Naive thymus-derived CD8-positive, alpha-beta T cell (primary cell): ENCODE measurements around the gene INSIG2. TPM values are rescaled to one million over a fixed set of nuclear protein-coding genes. Genes with fewer than 3 reads are reported as not detected.

ENCODE experiments used
- ATAC-seq, 2 donors: fragments of 150-1000 bp; cut with Tn5 transposase in 1 of 2; sonication (Bioruptor Pico), chemical (Tn5 transposase) in 1 of 2; 1 replicate in 1 of 2; 2 replicates in 1 of 2; pipeline ENCODE4 v1.10.0; 2021; ENCODE audit warnings: mild to moderate bottlenecking in 2 of 2, moderate library complexity in 2 of 2
- POLR2A ChIA-PET: fragments of 350-600 bp; sonication (Branson Sonifier 250); formaldehyde crosslinking; loops from one replicate; lab custom pipeline; 2021; ENCODE audit warnings: antibody characterized with exemption; lab: Charles Lee
- DNase-seq, 10 donors: peaks; one replicate each; pipeline versions ENCODE4 v3.0.0 to v3.0.0-alpha.2; 2020 to 2022
- H3K27ac Mint-ChIP-seq, 10 donors: one replicate each; pipeline ENCODE4 v1.8.0; 2020 to 2022; ENCODE audit warnings: mild to moderate bottlenecking in 10 of 10, mixed read lengths in 10 of 10, moderate library complexity in 4 of 10, inconsistent platforms in 1 of 10
- H3K27me3 Mint-ChIP-seq, 5 donors: one replicate each; pipeline ENCODE4 v1.8.0; 2021 to 2022; ENCODE audit warnings: mixed read lengths in 5 of 5
- H3K36me3 Mint-ChIP-seq, 3 donors: one replicate each; pipeline ENCODE4 v1.8.0; 2020 to 2022; ENCODE audit warnings: mixed read lengths in 3 of 3, mild to moderate bottlenecking in 2 of 3, inconsistent platforms in 1 of 3
- H3K4me1 Mint-ChIP-seq, 4 donors: one replicate each; pipeline ENCODE4 v1.8.0; 2021 to 2022; ENCODE audit warnings: mixed read lengths in 4 of 4
- H3K4me3 Mint-ChIP-seq, 10 donors: one replicate each; pipeline ENCODE4 v1.8.0; 2020 to 2022; ENCODE audit warnings: mild to moderate bottlenecking in 10 of 10, mixed read lengths in 10 of 10, moderate library complexity in 6 of 10, inconsistent platforms in 1 of 10
- H3K9me3 Mint-ChIP-seq, 9 donors: one replicate each; pipeline ENCODE4 v1.8.0; 2020 to 2022; ENCODE audit warnings: mixed read lengths in 9 of 9, mild to moderate bottlenecking in 3 of 9, inconsistent platforms in 1 of 9, moderate library complexity in 1 of 9
- polyA plus RNA-seq, 3 donors: library from polyadenylated mRNA; unstranded; fragments of 300-500 nt; fragmentation: Illumina TruSeq; gene quantifications; one replicate each; pipeline ENCODE4 v1.2.3, GENCODE V29; 2021
- total RNA-seq, 8 experiments: library from RNA in 2 of 8; stranded (reverse) in 2 of 8; gene quantifications; one replicate each; pipeline ENCODE4 v1.2.3 and lab custom pipeline; 2021 to 2026

The INSIG2 gene
- total and polyA plus RNA-seq, 5 experiments from 2014 or later, result 21.7 to 28.2 (median 24.0) TPM

DNA sequence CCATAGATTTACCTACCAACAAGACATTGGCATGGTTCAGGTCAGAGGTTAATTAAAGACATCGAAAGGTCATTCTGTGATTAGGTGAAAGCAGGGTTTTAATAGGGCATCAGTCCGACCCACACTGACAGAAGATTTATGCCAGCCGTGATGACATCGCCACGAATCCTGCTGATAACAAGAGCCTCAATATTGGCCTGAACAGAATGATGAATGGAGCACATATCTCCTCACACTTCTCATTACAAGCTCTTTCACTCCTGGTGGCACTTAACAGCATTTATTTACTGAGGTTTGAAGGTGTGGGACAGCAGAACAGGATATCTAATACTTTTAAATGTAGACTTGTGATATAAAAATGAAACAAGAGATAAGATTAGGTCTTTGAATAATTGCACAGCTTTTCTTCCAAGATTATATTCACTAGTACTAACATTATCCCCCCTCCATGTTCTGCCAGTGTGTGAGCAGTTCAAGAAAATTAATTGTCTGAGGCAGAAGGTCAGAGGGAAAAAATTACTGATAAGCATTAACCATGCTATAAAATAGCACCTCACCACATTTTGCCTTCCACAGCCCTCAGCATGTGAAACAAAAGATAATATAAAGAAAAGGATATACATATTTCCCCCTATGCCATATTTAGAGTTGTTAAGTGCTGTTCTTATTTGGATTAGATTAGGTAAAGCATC, 23.1 kb upstream of the INSIG2 start:
- H3K27me3 Mint-ChIP-seq, result peaks cover 3 to 29% (median 17%) of the 10 kb centered on the region in 5 donors
- H3K27ac Mint-ChIP-seq, result no peak overlapping the region
- no peak overlapping the region for H3K4me3 Mint-ChIP-seq
- H3K36me3 Mint-ChIP-seq, result peaks cover 0 to 2% (median 0%) of the 10 kb centered on the region in 3 donors
- H3K4me1 Mint-ChIP-seq, result peaks cover 0 to 5% (median under 1%) of the 10 kb centered on the region in 4 donors
- DNase-seq, result no peak
- no peaks in the 10 kb centered on the region for H3K9me3 Mint-ChIP-seq
- POLR2A ChIA-PET, result no interaction called here
- no peak for ATAC-seq

DNA sequence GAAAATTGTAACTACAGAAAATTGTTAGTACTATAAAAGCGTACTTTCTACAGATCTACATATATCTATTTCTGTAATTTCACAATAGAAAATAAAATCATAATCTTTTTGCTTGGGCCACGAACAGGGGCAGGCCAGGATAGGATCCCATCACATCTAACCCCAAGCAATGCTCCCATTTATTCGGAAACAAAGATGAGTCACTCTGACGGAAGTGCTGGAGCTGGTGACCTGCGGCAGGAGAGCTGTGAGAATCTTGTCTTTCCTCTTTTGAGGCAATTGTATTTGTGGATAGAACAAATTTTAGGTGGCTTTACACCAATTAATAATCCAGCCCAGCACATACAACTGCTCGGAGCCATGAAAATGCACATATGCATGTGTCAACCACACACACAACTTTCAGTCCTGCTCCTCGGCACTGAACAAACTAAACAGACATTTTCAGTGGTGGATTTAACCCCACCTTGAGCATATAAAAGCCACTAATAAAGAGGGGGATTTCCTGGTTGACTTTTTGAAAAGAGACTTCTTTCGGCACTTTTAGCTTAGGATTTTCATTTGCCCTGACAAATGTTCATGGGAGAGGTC, 22.3 kb upstream of the INSIG2 start:
- ATAC-seq (no peak), DNase-seq (no peak)
- no peak overlapping the region for H3K27ac Mint-ChIP-seq
- no peak overlapping the region for H3K4me3 Mint-ChIP-seq
- POLR2A ChIA-PET, result no interaction called here
- no peaks in the 10 kb centered on the region for H3K9me3 Mint-ChIP-seq
- H3K36me3 Mint-ChIP-seq, result peaks cover 0 to 4% (median 0%) of the 10 kb centered on the region in 3 donors
- peaks cover 2 to 32% (median 11%) of the 10 kb centered on the region in 5 donors for H3K27me3 Mint-ChIP-seq
- H3K4me1 Mint-ChIP-seq, result peaks cover 0 to 3% (median 0%) of the 10 kb centered on the region in 4 donors

DNA sequence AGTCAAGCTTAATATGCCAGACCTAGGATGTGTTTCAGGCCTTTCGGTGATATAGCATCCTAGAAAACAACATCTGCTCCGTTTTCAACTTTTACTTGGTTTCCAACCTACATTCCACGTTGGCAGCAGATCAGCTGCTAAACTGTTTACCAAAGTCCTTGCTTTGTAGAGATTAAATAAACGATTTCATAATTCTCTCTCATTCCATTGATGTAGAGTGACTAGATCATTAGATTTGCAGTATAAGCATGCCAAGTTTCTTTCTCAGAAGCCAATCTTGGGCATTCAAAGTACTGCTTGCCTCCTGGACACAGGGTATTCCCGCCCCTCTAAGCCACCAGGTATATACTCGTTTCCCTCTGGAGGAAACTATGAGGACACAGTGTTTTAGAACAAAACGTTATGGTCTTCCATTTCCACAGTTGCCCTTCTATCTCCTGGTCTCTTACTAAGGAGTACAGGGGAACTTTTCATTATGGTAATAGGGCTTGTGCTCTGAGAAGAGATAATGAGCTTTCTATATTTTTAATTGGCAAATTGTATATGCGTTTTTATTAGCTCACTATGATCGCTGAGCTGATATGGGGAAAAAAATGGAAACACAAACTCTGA, 10.5 kb upstream of the INSIG2 start:
- H3K9me3 Mint-ChIP-seq, result no peaks in the 10 kb centered on the region
- no peaks in the 10 kb centered on the region for H3K36me3 Mint-ChIP-seq
- DNase-seq, result no peak
- H3K27ac Mint-ChIP-seq, result no peak overlapping the region
- H3K27me3 Mint-ChIP-seq, result peaks cover 0 to 32% (median 2%) of the 10 kb centered on the region in 5 donors
- H3K4me1 Mint-ChIP-seq, result peaks cover 0 to 2% (median 0%) of the 10 kb centered on the region in 4 donors
- POLR2A ChIA-PET, result interaction anchor here (1.0 kb wide), 1 partner anchor 11 kb away, joined by 4 read pairs; the partner anchor contains the start of gene INSIG2
- no peak for ATAC-seq
- H3K4me3 Mint-ChIP-seq, result no peak overlapping the region

DNA sequence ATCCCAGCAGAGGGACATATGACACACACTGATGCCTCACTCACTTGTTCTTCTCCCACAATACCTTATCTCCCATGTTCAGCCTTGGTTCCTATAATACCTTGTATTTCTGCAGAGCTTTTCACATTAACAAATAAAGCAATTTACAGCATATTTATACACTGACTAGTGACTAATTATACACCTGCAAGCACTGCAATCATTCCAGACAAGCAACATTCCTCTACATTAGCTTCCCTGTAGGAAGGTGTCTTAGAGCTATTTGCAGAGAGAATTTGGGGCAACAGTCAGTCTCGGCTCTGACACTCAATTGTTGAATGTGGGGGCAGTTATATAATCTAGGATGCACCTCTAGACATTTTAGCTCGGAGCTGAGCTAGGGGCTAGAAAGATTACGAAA, 9.5 kb upstream of the INSIG2 start:
- Mint-ChIP-seq H3K4me3 (no peak overlapping the region), H3K4me1 (peaks cover 0 to 2% (median 0%) of the 10 kb centered on the region in 4 donors), H3K9me3 (no peaks in the 10 kb centered on the region), H3K36me3 (no peaks in the 10 kb centered on the region), H3K27me3 (peaks cover 0 to 32% (median 0%) of the 10 kb centered on the region in 5 donors), H3K27ac (peak overlapping the region in 1 of 10 donors; percentile 38)
- POLR2A ChIA-PET, result no interaction called here
- no peak for ATAC-seq
- no peak for DNase-seq

DNA sequence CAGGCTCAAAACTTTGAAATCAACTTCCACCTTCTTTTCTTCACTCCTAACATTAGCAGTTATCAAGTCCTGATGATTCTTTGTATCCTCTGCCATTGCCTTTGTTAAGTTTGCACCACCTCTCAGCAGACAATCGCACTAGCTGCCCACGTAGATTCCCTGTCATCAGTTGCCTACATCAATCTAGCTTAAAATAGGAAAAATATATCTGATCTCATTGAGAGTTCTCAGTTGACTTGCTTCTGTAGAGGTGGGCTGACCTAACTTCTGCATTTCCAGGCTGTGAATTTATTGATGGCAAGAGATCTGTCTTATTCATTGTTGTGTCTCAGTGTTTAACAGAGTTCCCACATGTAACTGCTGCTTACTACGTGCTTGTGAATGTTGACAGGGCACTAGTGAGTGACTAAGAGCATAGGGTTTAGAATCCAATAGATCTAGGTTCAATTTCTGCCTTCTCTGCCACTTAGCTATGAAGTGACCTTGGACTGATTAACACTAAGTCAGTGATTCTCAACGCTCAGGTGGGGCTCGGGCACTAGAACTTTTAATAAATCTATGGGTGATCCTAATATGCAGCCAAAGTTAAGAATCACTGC, 3.7 kb upstream of the INSIG2 start:
- H3K4me1 Mint-ChIP-seq, result peaks cover 2 to 19% (median 6%) of the 10 kb centered on the region in 4 donors
- ATAC-seq (no peak), DNase-seq (no peak)
- no peaks in the 10 kb centered on the region for H3K9me3 Mint-ChIP-seq
- H3K36me3 Mint-ChIP-seq, result no peaks in the 10 kb centered on the region
- no peak overlapping the region for H3K4me3 Mint-ChIP-seq
- H3K27me3 Mint-ChIP-seq, result peaks cover 0 to 15% (median 0%) of the 10 kb centered on the region in 5 donors
- H3K27ac Mint-ChIP-seq, result no peak overlapping the region
- POLR2A ChIA-PET, result no interaction called here

DNA sequence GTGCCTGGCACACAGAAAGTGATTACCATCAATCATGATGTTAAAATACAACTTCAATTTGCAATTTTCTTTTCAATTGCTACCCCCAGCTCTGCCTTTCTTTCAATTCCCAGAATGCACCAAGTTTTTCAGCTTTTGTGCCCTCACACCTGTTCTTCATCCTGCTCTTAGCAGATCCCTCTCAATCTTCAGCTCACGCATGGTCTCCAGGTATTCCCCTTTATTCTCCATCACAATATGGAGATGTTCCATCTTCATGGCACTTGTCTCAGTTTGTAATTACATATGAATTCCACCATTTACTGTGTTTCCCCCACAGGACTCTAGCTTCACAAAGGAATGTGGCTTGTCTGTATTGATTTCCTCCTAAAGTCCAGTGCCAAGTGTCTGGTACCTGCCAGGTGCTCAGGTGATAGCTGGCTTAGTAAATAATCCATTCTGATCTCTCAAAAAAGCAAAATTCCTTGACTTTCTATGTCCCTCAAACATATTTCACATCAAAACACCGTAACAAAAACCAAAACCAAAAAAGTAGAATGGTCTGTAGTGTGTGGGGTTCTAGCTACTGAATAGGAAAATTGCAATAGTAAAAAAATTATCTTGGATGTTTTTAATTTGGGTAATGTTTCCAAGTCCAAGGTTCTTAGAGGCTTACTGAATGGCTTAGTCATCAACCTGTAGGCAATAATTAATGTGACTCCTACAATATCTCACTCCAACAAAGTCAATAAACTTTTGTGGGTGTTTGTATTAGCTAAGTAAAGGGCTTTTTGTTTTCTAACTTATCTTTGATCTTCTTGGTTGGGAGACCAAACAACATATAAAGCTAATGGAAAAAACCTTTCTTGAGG, 2.9 kb upstream of the INSIG2 start:
- POLR2A ChIA-PET, result no interaction called here

DNA sequence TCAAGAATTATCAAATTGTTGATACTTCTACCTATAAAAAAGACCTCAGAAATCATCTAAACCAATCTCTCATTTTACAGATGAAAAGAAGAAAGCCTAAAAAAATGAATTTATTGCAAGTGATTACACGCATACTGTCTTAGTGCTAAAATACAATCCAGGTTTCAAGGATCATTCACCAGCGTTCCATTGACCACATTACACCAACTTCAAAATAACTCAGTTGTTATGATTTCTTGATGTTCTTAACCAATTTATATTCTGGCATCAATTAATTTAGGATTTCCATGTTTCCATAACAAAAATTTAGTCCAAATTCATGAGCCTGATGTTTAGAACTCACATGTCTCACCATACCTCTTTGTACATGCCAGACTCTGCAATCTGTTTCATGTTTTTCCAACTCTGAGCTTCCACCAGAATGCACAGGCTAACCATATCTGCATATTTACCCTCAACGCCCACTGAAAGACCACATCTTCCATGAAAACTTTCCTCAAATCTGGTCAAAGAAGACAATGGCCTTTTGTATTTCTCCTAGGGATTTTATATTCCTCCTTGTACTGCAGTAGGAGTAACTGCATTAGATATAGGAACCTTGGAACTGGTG, 2.1 kb upstream of the INSIG2 start:
- ATAC-seq, result no peak
- DNase-seq, result no peak
- Mint-ChIP-seq H3K4me1 (peaks cover 2 to 32% (median 11%) of the 10 kb centered on the region in 4 donors), H3K27me3 (peaks cover 0 to 8% (median 0%) of the 10 kb centered on the region in 5 donors), H3K9me3 (no peaks in the 10 kb centered on the region), H3K4me3 (no peak overlapping the region), H3K36me3 (no peaks in the 10 kb centered on the region), H3K27ac (no peak overlapping the region)
- POLR2A ChIA-PET, result no interaction called here

More for the DNA sequence above, 2.9 kb upstream of the INSIG2 start:
- H3K27me3 Mint-ChIP-seq, result peaks cover 0 to 8% (median 0%) of the 10 kb centered on the region in 5 donors
- ATAC-seq (no peak), DNase-seq (no peak)
- H3K36me3 Mint-ChIP-seq, result no peaks in the 10 kb centered on the region
- peaks cover 2 to 27% (median 9%) of the 10 kb centered on the region in 4 donors for H3K4me1 Mint-ChIP-seq
- no peaks in the 10 kb centered on the region for H3K9me3 Mint-ChIP-seq
- no peak overlapping the region for H3K4me3 Mint-ChIP-seq
- H3K27ac Mint-ChIP-seq, result no peak overlapping the region

DNA sequence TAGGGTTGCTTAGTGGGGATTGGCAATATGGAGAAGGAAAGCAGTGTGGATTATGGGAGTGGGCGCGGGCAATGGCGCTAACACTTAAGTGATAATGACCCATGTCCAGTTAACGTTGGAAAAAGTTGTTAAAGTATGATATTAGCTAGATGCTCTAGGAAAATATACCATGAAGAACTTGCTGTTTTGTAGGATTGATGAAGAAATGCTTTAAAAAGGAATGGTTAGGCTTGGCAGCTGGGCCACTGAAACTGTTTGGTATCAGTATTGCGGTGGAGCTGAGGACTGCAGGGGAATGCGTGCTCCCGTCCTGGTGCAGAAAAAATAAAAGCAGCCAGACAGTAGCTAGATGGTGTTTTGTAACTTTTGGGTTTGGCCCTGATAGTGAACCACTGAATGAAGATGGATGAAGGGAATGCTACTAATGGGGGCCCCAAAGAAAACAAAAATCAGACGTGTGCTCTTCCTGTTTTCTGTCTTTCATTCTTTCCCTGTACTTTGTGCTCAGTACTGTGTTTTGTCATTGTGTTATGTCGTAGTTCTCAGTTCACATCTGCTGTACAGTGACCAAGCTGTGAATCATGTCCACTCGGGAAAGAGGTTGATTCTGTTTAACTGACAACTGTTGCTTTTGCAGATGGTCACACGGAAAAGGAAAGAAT, 999 bp downstream of the INSIG2 start:
- Mint-ChIP-seq H3K36me3 (no peaks in the 10 kb centered on the region), H3K9me3 (no peaks in the 10 kb centered on the region), H3K4me1 (peaks cover 3 to 50% (median 27%) of the 10 kb centered on the region in 4 donors), H3K27me3 (peaks cover 0 to 2% (median 0%) of the 10 kb centered on the region in 5 donors), H3K27ac (peak overlapping the region in 5 of 10 donors; percentile 91 to 98 (median 96)), H3K4me3 (peak overlapping the region; percentile 89 to 97 (median 93))
- POLR2A ChIA-PET, result interaction anchor here (1.4 to 2.2 kb wide), 4 partner anchors 75 to 1277 kb away, joined by 3 to 8 read pairs (median 5); partner anchors contain the start of genes C2orf76, CCDC93, DBI and DDX18
- ATAC-seq, result peak; percentile 33 to 45
- DNase-seq, result peak in 5 of 10 donors; percentile 7 to 35 (median 22)

DNA sequence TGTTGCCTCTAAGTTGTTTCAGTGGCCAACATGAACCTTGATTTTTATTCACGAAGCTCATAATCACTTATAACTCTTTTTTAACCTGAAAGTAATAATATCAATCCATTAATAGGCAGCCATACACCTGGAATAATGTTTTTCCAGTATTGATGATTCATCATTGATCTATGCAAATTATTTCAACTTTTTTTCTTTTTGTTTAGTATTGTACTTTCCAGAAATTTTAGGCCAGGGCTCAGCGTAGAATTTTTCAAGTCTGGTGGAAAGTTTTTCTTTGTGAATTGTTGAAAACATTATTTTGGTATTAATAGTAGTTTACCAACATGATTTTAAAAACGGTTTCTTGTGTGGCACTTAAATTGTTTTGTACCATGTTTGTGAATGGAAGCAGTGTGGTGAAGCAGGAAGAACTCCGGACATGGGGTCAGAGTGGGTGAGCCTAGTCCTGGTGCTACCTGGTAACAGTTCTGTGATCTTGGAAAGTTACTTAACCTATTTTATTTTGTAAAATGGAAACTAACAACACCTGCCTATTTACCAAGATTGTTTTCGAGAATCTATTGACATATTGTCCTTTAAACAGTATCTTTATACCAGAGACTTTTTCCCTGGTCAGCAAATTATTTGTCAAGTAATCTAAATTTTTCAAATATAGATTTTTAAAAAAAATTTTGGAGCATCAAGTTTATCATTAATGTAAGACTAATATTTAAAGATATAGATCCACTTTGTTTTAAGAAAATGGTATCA, 2.3 kb downstream of the INSIG2 start:
- H3K9me3 Mint-ChIP-seq, result no peaks in the 10 kb centered on the region
- peaks cover 6 to 60% (median 39%) of the 10 kb centered on the region in 4 donors for H3K4me1 Mint-ChIP-seq
- POLR2A ChIA-PET, result interaction anchor here (1.0 kb wide), 1 partner anchor 96 kb away, joined by 3 read pairs; no protein-coding TSS in a partner anchor

DNA sequence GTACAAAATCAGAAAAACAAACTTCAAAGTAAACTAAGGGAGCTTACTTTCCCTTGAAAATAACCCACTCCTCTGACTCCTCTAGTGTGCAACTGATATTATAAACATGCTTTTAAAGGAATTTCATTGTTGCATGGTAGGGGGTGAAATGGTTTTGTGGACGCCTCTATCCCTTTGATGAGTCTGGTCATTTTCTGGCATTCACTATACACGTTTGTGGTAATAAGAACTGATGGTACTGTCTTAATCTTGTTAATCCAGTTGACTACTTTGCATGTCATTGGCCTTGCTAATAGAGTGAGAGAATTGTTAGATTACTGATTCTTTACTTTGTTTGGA, 2.8 kb downstream of the INSIG2 start:
- no peak overlapping the region for H3K4me3 Mint-ChIP-seq

More for the DNA sequence above, 2.3 kb downstream of the INSIG2 start:
- DNase-seq (no peak), ATAC-seq (no peak)
- Mint-ChIP-seq H3K27ac (peak overlapping the region in 3 of 10 donors; percentile 19 to 49 (median 48)), H3K36me3 (no peaks in the 10 kb centered on the region), H3K27me3 (no peaks in the 10 kb centered on the region), H3K4me3 (peak overlapping the region in 7 of 10 donors; percentile 15 to 63 (median 35))

More for the DNA sequence above, 2.8 kb downstream of the INSIG2 start:
- peaks cover 8 to 63% (median 42%) of the 10 kb centered on the region in 4 donors for H3K4me1 Mint-ChIP-seq
- H3K27ac Mint-ChIP-seq, result no peak overlapping the region
- H3K36me3 Mint-ChIP-seq, result no peaks in the 10 kb centered on the region
- H3K27me3 Mint-ChIP-seq, result no peaks in the 10 kb centered on the region
- DNase-seq (no peak), ATAC-seq (no peak)
- no peaks in the 10 kb centered on the region for H3K9me3 Mint-ChIP-seq
- POLR2A ChIA-PET, result interaction anchor here (1.0 kb wide), 1 partner anchor 95 kb away, joined by 3 read pairs; no protein-coding TSS in a partner anchor
